ENCODE data around the gene CISTR.

Gene CISTR

GRCh38 chr12:53696655-53697331, 55.0 kb downstream of the CISTR start:
- intact Hi-C loops (cut with DNase I; ENCODE audit: low total_unique reads): no loop called here
- TF ChIP-seq CTCF (IDR thresholded peaks at IDR 0.05): no peak
- Histone ChIP-seq H3K4me1 (peaks cover 0 to 19% (median 8%) of the 10 kb centered on the region in 4 donors), H3K27ac (no peak overlapping the region), H3K27me3 (peaks cover 4 to 75% of the 10 kb centered on the region in 2 donors), H3K9me3 (no peaks in the 10 kb centered on the region), H3K36me3 (no peaks in the 10 kb centered on the region), H3K4me3 (no peak overlapping the region)
- DNase-seq: no peak
